NK-92 treated with Interleukin-12 subunit alpha and Interleukin-12 subunit beta, amount 100 ng/mL, for 24 hours (cell line): ENCODE data around the gene METTL14.

Experiments
- DNase-seq: peaks from one replicate; lab custom pipeline; 2025; lab: John Stamatoyannopoulos, UW

The METTL14 gene

DNA sequence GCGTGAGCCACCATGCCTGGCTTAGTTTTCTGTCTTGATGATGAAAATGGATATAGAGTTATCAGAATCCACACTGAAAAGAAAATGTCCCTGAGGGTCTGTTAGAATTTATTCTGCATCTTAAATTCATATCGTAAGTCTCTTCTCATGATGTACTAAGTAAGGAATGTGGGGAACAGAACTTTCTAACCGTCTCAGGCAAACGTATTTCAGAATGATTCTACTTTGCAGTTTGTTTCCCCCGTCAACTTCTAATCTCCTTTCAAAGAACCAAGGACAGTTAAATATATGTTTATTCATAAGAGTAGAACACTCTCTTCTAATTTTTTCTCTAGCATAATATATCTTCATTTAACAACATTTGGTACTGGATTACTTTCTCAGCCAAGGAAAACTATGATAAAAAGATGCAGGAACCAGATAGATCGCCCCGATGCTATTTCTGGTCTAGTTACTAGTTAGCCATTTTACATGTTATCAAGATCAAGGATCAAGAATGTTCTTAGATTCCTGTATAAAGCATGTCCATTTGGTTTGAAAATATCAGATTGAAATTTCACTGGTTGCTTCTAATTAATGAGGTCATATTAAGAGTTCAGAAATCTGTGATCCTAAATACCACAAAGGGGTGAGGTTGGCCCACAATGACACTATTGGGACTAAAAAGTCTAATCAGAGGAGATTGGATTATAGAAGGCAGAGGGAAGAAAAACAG, 49.5 kb downstream of the METTL14 start:
- no peak for DNase-seq

DNA sequence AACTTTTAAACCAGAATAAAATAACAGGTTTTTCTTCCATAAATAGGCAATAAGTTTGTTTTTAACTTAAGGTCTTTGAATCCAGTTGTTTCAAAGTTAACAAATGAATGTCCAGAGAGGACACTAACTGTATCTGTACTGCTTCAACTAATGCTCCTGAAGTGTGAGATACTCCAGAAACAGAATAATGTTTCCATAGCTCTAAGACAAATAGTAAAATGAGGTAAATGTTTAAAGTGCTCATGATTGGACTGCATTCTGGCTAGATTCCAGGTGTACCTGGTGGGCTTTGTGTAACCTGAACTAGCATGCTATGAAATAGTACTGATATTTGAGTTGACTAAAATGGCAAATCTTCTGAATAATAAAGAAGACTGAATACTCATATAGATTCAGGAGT, 51.7 kb downstream of the METTL14 start:
- no peak for DNase-seq

DNA sequence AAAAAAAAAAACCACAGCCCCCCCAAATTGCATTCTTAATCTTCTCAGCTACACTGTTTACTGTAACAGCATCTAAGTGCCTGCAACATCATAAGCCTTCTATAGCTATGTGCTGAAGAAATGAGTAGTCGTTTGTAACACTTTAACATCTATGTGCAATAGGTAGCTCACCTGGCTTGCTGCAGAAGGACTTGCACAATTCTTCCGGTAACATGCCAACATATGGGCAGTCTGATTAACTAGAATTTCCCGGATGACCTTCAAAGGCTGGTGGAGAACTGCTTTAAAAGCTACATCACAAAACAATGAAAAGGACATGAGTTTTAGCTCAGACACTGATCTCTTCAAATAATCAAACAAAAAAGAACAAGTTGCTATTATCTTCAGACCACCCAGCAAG, 52.9 kb downstream of the METTL14 start:
- no peak for DNase-seq

DNA sequence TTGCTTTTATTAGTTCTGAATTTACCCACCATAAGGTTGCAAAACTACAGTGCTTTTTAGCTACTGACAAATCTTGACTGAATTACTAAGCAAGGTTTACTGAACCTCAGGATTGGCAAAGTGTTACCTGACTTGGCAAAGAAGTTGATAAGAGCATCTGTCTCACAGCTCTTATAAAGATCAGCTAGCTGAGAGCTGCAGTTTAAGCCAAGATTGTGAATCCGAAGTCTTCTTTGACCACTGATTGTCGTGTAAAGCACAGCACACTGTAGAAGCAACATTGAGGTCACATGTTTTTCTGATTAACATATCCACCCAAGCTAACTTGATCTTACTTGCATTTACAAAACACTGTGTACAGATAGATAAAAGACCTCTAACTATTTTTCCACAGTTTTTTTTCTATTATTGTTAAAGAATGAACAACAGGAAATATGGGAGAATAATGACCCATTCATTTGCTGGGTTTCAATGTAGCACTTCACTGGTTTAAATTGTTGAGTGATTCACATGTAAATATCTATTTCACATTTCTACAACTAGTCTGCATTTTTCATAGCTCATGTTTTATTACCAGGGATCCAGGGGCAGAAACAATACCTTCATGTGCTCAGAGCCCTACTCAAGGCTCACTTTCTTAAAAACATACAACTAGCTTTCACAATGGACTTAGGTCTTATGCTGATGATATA, 54.0 kb downstream of the METTL14 start:
- no peak for DNase-seq

DNA sequence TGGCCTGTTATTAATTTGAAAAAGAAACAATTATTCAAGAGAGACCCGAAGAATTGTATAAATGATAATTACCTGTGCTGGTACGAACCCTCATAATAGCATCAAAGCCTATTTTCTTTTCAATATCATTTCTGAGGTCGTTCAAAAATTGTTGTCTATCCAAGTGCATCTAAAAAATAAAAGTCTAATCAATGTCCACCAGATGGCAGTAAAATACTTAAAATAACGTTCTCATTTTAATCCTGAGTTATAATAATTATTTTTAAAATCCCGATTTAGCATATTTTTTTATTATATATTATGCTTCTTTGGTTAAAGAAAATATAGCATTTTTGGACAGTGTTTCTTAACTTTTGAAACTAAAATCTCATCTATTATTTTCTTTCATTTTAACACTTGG, 55.7 kb downstream of the METTL14 start:
- DNase-seq: no peak

DNA sequence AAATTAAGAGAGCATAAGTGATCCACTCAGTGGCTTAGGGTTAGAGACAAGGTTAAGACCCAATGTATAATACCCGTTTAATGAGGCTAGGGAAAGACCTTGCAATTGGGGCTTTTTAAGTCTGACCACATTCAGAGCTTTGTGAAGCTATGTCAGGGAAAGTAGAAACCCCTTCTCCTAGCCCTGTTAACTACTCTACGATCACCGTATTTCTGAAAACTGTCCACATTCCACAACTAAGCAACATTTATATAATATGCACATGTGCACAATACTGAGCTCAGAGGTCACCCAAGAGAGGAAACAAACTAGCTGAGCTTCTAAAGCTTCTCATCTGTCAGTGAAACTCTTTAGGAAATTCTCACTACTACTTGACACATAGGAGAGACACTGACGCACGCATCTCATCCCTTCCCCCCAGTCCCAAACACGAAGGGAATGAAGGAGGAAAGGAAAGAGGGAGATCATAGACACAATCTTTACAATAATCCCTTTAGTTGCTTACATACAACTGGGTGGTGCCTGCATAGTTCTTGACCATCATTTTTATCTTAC, 56.2 kb downstream of the METTL14 start:
- DNase-seq: no peak

DNA sequence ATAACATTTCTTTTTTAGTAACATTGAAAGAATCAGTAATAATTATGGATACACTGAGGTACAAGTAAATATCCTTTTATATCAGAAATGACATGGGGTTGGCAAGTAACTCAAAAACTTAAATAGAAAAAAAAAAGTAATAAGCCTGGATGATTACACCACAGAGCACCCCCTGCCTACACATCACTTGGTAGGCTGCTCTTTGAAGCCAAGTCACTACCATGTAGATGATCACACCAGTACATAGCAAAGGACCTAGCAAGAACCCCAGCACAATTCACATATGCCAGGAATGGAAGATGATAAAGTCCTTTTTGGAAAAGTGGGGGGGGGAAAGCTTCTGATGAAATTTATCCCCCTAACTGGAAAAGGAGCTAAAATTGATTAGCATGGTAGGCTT, 56.9 kb downstream of the METTL14 start:
- DNase-seq: no peak

DNA sequence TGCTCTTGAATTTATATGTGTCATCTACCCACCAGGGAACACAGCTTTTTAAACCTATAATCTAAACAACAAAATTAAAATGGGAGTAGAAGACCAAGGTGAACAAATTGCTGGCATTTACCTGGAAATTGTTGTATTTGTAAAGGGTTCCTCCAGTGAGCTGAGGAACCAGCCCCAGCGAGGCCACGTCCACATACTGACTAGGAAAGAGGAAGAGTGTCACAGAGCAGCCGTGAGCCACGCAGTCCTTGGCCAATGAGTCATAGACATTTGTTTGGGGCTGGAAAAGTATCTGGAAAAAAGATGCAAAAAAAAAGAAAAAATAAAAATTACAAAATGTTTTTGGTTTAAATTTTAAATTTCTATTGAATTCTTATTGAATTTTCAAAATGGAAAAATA, 58.7 kb downstream of the METTL14 start:
- no peak for DNase-seq

DNA sequence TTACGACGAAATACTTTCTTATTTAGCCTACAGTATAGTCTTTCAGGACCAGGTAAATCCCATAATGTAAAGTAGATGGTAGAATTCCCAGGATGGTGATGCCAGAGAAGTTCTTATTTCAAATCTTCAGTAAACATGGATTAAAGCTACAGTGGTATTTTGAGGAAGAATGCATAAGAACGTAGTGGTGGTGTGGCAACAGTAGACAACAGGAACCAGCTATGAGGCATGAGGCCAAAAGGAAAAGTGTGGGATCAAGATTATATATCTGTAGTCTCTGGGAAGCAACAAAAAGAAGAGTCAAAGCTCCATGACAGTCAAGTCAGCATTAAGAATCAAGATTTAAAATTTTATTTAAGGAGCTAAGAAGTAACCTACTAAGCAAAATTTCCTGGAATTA, 60.2 kb downstream of the METTL14 start:
- DNase-seq: no peak

DNA sequence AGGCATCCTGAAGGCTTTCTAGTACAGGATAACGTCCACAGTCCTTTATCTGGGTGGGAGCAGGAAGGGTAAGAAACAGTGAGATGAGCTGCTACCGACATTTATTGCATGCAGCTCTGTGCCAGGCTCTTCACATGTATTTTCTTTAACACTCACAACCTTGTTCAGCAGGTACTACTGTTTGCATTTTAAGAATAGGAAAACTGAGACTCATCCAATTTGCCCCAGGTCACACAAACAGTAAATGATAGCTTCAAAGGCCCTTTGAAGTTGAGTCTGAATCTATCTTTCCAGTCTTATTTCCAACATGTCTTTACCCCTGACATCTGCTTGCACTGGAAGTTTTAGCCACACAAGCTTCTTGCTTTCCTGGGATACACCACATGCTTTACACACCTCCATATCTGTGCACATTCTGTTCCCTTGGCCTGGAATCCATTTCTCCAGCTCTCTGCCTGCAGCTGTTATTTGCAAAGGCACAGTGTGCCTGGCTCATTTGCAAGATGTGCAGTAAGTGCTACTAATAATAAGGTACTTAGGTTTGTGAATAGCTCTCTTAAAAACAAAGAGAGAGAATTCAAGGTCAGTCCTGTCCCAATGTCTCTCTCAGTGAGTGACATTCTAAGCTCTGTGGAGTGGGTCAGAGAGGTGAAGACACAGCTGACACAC, 61.2 kb downstream of the METTL14 start:
- no peak for DNase-seq

DNA sequence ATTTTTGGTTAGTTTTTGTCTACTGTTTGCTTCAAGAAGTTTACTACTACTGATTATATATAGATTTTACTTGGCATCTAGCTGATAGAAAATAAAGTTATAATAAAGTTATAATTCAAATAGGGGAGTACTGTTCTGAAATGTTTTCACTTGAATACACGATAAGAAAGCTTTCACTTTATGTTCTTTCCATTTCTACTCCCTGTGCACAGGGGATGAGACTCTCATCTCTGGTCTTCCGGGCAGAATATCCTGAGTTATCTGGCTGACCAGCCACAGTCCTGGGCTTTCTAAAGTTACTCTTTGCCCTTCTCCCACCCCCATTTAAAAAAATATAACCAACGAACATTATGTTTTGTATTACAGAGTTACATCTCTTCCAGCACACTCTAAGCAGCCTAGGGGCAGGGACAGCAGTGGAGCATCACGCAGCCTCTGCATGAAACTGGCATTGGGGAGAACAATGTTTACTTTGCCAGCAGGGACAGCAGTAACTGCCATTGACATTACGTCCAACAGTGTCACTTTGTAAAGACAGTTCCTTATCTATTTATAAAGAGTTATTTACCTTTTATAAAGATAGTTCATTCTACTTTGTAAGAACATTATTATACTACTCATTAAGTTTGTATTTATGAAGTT, 64.3 kb downstream of the METTL14 start:
- no peak for DNase-seq

DNA sequence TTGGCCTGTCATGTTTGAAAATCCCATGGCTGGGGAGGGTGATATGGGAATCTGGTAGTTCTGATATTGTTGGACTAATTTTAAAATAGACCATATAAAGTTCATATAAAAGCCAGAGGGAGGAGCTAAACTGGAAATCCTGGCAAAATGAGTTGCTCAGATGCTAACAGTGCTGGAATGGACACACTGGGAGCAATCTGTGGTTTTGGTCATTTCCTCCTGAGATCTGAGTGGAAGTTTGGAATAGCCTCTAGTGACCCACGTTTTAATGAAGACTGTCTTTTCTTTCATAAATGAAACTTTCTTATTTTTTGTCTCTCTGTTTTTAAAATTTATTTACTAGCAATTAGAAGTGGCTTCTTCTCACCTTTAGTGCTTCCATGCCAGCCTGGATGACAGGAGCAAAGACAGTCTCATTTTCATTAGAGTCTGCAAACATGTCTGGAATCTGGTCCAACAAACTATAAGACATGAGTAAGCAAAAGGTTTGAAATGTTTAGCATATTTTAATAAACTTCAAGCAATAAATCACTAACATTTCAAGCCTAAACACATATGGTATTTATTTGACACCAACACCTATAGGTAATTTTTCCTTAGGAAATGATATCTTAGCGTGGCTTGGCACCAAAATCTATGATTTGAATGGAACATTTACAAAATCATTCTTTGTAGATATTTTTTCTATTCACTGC, 66.6 kb downstream of the METTL14 start:
- no peak for DNase-seq

DNA sequence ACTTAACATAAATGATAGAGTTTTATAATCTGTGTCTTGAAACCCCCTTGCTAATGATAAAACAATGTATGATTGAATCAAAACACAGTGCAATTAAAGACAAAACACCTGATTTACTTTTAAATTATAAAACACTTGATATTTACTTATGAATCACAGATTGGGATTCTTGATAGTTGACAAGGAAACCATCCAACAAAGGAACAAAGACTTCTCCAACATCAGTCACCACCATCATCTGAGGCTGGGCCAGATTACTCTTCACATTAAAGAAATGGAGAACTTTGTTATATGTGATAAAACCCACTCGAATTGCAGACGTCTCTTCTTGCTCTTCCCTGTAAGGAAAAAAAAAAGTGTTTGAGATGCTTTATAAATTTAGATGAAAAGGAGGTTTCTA, 67.4 kb downstream of the METTL14 start:
- DNase-seq: no peak

DNA sequence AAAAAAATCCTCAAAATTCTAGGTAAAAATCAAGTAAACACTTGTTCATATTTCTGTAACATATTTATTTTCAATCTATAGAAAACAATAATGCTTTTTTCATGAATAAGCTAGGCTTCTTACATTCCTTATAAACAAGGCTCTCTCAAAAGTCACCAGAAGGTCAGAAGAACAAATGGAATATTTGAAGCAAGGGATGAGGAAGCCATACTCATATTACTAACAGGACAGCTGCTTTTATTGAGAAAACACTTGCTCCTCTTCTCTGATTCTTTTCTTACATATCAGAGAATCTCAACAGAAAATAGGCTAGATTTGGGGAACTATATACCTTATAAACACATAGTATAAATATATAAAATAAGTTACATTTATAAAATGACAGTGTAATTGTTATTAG, 67.9 kb downstream of the METTL14 start:
- DNase-seq: no peak

DNA sequence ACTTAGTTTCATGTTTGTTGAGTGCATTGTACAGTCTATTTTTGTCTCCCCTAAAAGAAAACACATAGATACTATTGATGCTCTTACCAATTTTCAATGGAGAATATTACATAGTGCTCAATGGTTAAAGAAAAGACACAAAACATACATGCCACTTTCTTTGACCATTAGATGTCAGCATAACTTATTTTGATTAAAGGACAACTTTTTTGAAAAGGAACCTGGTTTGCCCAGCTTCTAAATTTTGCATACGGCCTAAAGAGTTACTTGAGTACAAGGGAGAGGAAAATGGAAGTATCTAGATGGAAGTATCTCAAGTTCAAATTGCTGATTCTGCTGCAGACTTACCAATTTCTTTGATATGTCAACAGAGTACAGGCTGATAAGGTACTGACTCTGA, 68.5 kb downstream of the METTL14 start:
- no peak for DNase-seq

DNA sequence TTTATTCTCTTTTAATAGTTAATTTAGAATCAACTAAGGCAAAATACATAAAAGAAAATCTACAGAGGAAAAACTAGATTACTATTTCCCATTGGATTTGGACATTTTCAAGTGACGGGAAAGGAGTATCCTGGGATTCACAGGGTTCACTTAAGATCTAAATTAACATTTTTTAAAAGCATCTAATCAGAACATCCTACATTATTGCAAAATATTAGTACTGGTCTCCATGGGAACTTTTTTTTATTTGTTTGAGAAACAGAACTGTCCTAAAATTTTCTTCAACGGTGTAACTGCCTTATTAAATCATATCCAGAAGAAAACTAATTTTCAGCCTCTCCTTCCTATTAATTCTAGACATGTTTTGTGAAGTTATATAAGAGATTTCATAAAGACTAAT, 69.7 kb downstream of the METTL14 start:
- DNase-seq: no peak

DNA sequence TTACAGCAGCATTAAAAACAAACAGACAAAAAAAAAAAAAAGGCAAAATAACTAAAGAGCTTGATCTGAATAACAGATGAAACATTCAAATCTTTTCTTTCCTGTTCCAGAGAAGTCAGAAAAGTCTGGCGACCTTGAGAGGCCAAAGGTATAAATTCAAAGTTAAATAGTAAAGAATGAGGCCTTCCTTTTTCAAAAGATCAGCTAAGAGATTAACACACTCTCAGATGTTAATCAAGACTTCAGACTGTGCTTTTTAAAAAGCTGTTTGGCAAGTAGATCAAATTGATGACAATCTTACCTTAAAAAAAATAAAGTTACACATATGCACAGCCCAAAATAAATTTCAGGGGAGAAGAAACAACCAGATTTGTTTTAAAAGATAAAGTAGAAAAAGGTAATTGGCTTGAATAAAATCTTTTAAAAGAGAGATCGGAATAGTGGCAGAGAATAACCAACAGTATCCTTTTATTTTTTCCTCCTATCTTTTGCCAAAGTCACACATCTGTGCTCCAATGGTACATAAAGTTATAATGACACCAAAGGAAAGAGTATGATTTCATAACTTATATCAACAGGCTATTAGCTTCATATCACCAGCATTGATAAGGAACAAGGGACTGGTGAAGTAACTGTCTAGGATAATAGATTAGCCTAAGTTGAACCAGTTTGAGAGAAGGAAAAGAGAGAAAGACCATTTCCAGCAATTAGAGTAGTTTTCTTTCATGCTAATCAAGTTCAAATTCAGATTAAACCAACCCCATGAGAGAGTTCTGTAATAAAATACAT, 70.4 kb downstream of the METTL14 start:
- DNase-seq: no peak

DNA sequence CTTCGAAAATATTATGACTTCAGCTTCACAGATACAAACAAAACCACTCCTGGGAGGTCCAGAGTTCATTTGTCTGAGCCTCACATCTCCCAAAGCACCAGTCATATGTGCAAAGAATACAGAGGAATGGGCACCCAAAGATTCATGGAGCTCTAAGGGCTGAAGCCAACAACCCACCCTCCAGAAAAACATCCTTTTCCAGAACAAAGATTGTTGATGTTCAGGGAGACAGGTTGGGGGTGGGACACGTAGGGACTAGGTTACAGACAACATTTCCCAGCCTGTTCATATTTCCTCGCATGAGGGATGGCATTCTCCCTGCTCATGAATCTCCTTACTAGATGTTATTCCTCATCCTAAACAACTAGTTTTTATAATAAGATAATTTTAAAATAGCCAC, 71.2 kb downstream of the METTL14 start:
- DNase-seq: no peak

DNA sequence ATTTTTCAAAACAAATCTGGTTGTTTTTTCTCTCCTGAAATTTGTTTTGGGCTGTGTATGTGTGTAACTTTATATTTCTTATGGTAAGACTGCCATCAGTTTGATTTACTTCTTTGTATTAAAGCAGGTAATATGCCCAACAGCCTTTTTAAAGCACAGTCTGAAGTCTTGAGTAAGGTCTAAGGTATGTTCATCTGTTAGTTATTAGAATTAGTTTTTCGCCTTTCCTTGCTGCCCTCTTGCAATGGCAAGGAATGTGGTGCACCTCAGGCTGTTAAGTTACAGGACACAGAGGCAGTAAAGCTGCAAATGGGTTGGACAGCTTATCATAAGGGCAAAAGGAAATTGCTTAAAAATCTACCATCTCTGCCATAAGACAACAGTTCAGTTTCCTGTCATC, 71.8 kb downstream of the METTL14 start:
- no peak for DNase-seq

DNA sequence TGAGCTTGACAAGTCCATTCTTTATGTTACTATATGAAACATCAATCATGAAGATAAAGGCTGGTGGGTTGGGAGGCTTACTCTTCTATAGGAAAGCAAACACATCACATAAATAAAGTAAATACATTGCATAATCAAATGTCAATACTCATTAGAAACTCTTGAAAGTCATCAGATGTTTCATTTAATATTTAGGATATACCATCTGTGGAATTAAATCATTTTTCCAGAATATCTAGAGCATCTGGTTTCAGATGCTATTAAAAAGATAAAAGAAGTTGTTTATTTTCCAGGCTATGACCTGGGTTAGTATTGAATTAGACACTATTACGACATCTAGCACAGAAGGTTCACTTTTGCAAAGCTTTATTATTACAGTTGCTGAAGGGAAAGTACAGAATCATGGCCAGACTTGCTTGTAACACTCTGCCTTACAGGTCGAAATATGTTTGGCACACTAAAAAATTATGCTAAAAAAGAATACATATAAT, 72.6 kb downstream of the METTL14 start:
- no peak for DNase-seq

DNA sequence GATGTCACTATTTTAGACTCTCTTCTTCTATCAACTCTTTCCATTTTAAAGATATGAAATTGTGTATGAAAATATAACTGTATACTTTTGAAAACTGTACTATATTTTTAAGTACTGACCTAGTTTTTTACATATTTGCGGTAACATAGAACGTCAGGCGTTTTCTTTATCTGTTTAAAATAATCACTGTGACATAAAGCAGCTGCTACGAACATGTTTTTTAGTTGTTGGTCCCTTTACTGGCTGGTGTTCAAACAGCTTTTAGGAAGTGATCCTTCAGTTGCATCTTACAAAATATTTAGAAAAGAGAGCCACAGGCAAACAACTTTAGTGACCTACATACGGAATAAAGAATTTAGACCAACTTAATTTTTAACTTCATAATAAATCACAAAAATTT, 73.1 kb downstream of the METTL14 start:
- DNase-seq: no peak
